Gastroesophageal sphincter (tissue), 3 donors: Measurements from ENCODE around the gene DNAJB7.

ENCODE experiments used
- EP300 ChIP-seq: sonication (generic); formaldehyde crosslinking; IDR thresholded peaks from one replicate; pipeline ENCODE4 v1.6.1; 2017; ENCODE audit warnings: antibody characterized with exemption, mild to moderate bottlenecking
- POLR2A ChIP-seq, 2 donors: fragments of 450-650 bp; IDR thresholded peaks; one replicate each; pipeline ENCODE4 v1.6.1; 2017; ENCODE audit warnings: antibody characterized with exemption in 2 of 2, mild to moderate bottlenecking in 2 of 2, moderate library complexity in 1 of 2
- TF ChIP-seq, protein P1 (sequence below), 4 experiments: fragments of 200-600 bp in 2 of 4; fragments of 450-650 bp in 2 of 4; sonication (generic) in 1 of 4; IDR thresholded peaks; one replicate each; pipeline ENCODE4 v1.5.1; 2017 to 2019; ENCODE audit warnings: antibody characterized with exemption in 4 of 4, mild to moderate bottlenecking in 2 of 4, moderate library complexity in 2 of 4

DNA sequence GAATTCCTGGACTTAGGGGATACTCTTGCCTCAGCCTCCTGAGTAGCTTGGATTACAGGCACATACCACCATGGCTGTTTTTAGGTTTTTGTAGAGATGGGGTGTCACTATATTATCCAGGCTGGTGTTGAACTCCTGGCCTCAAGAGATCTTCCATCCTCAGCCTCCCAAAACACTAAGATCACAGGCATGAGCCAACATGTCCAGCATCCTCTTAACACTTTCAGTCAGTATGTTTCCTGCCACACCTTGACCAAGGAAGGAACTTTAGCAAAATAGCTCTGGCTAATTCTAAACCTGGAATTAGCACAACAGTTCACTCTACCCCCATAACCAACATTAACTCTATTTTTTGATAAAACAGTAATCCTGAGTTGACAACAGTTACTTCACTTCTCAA lies 27.2 kb upstream of the DNAJB7 start:
- TF ChIP-seq, protein P1, sequence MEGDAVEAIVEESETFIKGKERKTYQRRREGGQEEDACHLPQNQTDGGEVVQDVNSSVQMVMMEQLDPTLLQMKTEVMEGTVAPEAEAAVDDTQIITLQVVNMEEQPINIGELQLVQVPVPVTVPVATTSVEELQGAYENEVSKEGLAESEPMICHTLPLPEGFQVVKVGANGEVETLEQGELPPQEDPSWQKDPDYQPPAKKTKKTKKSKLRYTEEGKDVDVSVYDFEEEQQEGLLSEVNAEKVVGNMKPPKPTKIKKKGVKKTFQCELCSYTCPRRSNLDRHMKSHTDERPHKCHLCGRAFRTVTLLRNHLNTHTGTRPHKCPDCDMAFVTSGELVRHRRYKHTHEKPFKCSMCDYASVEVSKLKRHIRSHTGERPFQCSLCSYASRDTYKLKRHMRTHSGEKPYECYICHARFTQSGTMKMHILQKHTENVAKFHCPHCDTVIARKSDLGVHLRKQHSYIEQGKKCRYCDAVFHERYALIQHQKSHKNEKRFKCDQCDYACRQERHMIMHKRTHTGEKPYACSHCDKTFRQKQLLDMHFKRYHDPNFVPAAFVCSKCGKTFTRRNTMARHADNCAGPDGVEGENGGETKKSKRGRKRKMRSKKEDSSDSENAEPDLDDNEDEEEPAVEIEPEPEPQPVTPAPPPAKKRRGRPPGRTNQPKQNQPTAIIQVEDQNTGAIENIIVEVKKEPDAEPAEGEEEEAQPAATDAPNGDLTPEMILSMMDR (IDR thresholded peaks at IDR 0.05) = no peak
- TF ChIP-seq EP300 = no peak
- TF ChIP-seq POLR2A (IDR thresholded peaks at IDR 0.05) = no peak
